Sciatic nerve (tissue), 2 donors: ENCODE data around the gene UBE2K. TPM values are rescaled to one million over a fixed set of nuclear protein-coding genes. Genes with fewer than 3 reads are reported as not detected.

Experiments used
- ATAC-seq: fragments of 200-7000 bp; cut with Tn5 transposase; one replicate; pipeline ENCODE4 v1.9.1; 2020; ENCODE audit warnings: mild to moderate bottlenecking, moderate library complexity
- DNase-seq: peaks from one replicate; pipeline ENCODE4 v3.0.0-alpha.2; 2020; ENCODE audit warnings: low spot score
- intact Hi-C: fragments of 100-400 bp; cut with DNase I; formaldehyde crosslinking; loops from one replicate; pipeline ENCODE4 v1.14.2; 2022
- total RNA-seq: library from RNA; stranded (reverse); fragmentation: NEBNext Ultra II Directional; extraction: Animal tissue kit (Norgen Biotek cat#: 25700); gene quantifications from one replicate; pipeline ENCODE4 v1.2.1, GENCODE V29; 2021
- donor health status: DM: no; HTN: no; CAD: no.
- donor health status: DM: no; HTN: no; CAD: no.

UBE2K gene
- total RNA-seq, 1 donor from 2014 or later, result 51.0 TPM

- intact Hi-C loops, result no loop called here
- DNase-seq (no peak), ATAC-seq (no peak)
Measured at GRCh38 chr4:39825741-39826231, 127.8 kb downstream of the UBE2K start.

Other genes starting within 250 kb of the UBE2K start
- gene RPL9, start 239.2 kb upstream of the UBE2K start, total RNA-seq, result 1,081 TPM
- 13.1 TPM for gene LIAS, start 239.1 kb upstream of the UBE2K start, total RNA-seq
- gene UGDH, start 170.7 kb upstream of the UBE2K start, total RNA-seq, result 53.4 TPM
- 32.1 TPM for gene SMIM14, start 59.3 kb upstream of the UBE2K start, total RNA-seq